ENCODE data around the gene SIRT2. TPM values are rescaled to one million over a fixed set of nuclear protein-coding genes. Genes with fewer than 3 reads are reported as not detected.

SIRT2 gene
- total and polyA plus RNA-seq, 2 of the 13 experiments (the other 11 are each of a cell fraction or from before 2014, with no cell fraction given), result 22.3 to 26.1 TPM

GRCh38 chr19:38831142-38831605 is 68.2 kb downstream of the SIRT2 start (continued):
- TF ChIP-seq, protein P1, sequence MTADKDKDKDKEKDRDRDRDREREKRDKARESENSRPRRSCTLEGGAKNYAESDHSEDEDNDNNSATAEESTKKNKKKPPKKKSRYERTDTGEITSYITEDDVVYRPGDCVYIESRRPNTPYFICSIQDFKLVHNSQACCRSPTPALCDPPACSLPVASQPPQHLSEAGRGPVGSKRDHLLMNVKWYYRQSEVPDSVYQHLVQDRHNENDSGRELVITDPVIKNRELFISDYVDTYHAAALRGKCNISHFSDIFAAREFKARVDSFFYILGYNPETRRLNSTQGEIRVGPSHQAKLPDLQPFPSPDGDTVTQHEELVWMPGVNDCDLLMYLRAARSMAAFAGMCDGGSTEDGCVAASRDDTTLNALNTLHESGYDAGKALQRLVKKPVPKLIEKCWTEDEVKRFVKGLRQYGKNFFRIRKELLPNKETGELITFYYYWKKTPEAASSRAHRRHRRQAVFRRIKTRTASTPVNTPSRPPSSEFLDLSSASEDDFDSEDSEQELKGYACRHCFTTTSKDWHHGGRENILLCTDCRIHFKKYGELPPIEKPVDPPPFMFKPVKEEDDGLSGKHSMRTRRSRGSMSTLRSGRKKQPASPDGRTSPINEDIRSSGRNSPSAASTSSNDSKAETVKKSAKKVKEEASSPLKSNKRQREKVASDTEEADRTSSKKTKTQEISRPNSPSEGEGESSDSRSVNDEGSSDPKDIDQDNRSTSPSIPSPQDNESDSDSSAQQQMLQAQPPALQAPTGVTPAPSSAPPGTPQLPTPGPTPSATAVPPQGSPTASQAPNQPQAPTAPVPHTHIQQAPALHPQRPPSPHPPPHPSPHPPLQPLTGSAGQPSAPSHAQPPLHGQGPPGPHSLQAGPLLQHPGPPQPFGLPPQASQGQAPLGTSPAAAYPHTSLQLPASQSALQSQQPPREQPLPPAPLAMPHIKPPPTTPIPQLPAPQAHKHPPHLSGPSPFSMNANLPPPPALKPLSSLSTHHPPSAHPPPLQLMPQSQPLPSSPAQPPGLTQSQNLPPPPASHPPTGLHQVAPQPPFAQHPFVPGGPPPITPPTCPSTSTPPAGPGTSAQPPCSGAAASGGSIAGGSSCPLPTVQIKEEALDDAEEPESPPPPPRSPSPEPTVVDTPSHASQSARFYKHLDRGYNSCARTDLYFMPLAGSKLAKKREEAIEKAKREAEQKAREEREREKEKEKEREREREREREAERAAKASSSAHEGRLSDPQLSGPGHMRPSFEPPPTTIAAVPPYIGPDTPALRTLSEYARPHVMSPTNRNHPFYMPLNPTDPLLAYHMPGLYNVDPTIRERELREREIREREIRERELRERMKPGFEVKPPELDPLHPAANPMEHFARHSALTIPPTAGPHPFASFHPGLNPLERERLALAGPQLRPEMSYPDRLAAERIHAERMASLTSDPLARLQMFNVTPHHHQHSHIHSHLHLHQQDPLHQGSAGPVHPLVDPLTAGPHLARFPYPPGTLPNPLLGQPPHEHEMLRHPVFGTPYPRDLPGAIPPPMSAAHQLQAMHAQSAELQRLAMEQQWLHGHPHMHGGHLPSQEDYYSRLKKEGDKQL (CRISPR knock-in tag; IDR thresholded peaks at IDR 0.05; ENCODE audit: low read depth), result no peak
- TF ChIP-seq ZSCAN20 (CRISPR knock-in tag; IDR thresholded peaks at IDR 0.05; ENCODE audit: borderline replicate concordance) (no peak), HMG20B (CRISPR knock-in tag; conservative IDR thresholded peaks at IDR 0.05) (no peak), MAFF (IDR thresholded peaks at IDR 0.05; ENCODE audit: low read depth, low read length) (no peak), NCOA2 (CRISPR knock-in tag; IDR thresholded peaks at IDR 0.05) (no peak; the same call in 1 of the 2 replicates), CC2D1A (CRISPR knock-in tag; IDR thresholded peaks at IDR 0.05) (no peak), ZNF460 (CRISPR knock-in tag; IDR thresholded peaks at IDR 0.05; ENCODE audit: borderline replicate concordance) (no peak), ZNF331 (CRISPR knock-in tag; IDR thresholded peaks at IDR 0.05) (peak; percentile 24; the same call in 1 of the 2 replicates), GABPB1 (CRISPR knock-in tag; IDR thresholded peaks at IDR 0.05) (no peak), CAMTA2 (CRISPR knock-in tag; IDR thresholded peaks at IDR 0.05; ENCODE audit: borderline replicate concordance) (no peak), HOXA9 (CRISPR knock-in tag; IDR thresholded peaks at IDR 0.05; ENCODE audit: borderline replicate concordance) (no peak), RFX3 (CRISPR knock-in tag; IDR thresholded peaks at IDR 0.05) (no peak), ZNF768 (CRISPR knock-in tag; IDR thresholded peaks at IDR 0.05) (no peak), FOXK1 (CRISPR knock-in tag; IDR thresholded peaks at IDR 0.05; ENCODE audit: borderline replicate concordance, low read depth) (no peak), LCORL (IDR thresholded peaks at IDR 0.05) (no peak), LCORL (CRISPR knock-in tag; IDR thresholded peaks at IDR 0.05) (no peak; the same call in 1 of the 2 replicates), CSRNP2 (CRISPR knock-in tag; conservative IDR thresholded peaks at IDR 0.05; ENCODE audit: low read depth) (no peak)
- TF ChIP-seq, protein P2, sequence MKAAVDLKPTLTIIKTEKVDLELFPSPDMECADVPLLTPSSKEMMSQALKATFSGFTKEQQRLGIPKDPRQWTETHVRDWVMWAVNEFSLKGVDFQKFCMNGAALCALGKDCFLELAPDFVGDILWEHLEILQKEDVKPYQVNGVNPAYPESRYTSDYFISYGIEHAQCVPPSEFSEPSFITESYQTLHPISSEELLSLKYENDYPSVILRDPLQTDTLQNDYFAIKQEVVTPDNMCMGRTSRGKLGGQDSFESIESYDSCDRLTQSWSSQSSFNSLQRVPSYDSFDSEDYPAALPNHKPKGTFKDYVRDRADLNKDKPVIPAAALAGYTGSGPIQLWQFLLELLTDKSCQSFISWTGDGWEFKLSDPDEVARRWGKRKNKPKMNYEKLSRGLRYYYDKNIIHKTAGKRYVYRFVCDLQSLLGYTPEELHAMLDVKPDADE (CRISPR knock-in tag; IDR thresholded peaks at IDR 0.05), result no peak
- TF ChIP-seq, protein P3, sequence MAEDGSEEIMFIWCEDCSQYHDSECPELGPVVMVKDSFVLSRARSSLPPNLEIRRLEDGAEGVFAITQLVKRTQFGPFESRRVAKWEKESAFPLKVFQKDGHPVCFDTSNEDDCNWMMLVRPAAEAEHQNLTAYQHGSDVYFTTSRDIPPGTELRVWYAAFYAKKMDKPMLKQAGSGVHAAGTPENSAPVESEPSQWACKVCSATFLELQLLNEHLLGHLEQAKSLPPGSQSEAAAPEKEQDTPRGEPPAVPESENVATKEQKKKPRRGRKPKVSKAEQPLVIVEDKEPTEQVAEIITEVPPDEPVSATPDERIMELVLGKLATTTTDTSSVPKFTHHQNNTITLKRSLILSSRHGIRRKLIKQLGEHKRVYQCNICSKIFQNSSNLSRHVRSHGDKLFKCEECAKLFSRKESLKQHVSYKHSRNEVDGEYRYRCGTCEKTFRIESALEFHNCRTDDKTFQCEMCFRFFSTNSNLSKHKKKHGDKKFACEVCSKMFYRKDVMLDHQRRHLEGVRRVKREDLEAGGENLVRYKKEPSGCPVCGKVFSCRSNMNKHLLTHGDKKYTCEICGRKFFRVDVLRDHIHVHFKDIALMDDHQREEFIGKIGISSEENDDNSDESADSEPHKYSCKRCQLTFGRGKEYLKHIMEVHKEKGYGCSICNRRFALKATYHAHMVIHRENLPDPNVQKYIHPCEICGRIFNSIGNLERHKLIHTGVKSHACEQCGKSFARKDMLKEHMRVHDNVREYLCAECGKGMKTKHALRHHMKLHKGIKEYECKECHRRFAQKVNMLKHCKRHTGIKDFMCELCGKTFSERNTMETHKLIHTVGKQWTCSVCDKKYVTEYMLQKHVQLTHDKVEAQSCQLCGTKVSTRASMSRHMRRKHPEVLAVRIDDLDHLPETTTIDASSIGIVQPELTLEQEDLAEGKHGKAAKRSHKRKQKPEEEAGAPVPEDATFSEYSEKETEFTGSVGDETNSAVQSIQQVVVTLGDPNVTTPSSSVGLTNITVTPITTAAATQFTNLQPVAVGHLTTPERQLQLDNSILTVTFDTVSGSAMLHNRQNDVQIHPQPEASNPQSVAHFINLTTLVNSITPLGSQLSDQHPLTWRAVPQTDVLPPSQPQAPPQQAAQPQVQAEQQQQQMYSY (CRISPR knock-in tag; IDR thresholded peaks at IDR 0.05), result no peak

Data from HepG2 (cell line).